Measurements from ENCODE around the gene EML3. TPM values are rescaled to one million over a fixed set of nuclear protein-coding genes. Genes with fewer than 3 reads are reported as not detected.
"Not testable (repeated sequence)": the region's sequence is repeated elsewhere in the genome, so short reads cannot be mapped to it uniquely, and the experiment has no call there.

Gene EML3
- total and polyA plus RNA-seq, 9 donors, result 29.9 to 138 (median 94.4) TPM

DNA sequence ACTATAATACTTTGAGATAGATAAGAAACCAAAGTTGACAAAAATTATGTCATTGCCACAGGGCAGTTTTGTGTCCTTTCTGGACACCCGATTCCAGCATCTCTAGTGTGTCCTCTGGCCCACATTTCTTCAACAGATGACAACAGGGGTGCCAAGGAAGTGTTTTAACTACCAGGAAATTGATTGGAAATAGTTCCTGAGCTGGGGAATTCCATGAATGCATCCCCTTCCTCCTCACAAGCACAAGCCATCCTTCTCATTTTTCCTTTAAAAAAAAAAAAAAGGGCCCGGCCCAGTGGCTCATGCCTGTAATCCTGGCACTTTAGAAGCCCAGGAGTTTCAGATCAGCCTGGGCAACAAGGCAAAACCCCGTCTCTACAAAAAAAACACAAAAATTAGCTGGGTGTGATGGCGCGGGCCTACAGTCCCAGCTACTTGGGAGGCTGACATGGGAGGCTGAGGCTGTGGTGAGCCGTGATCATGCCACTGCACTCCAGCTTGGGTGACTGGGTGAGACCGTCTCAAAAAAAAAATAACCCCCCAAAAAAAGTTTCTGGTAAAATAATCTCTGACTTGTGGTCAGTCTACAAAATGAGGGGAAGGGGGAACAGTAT lies 10.0 kb upstream of the EML3 start:
- peak overlapping the region; percentile 76 for H3K4me3 ChIP-seq
- intact Hi-C loops (cut with DNase I), result loop anchor here in 1 of 4 donors (2.0 kb wide), 1 partner anchor 24 kb away; the partner anchor contains the start of gene GANAB
- 76 to 82% (median 76%) methylated on average over 7 of the region's 7 CpGs for WGBS, 3 donors

DNA sequence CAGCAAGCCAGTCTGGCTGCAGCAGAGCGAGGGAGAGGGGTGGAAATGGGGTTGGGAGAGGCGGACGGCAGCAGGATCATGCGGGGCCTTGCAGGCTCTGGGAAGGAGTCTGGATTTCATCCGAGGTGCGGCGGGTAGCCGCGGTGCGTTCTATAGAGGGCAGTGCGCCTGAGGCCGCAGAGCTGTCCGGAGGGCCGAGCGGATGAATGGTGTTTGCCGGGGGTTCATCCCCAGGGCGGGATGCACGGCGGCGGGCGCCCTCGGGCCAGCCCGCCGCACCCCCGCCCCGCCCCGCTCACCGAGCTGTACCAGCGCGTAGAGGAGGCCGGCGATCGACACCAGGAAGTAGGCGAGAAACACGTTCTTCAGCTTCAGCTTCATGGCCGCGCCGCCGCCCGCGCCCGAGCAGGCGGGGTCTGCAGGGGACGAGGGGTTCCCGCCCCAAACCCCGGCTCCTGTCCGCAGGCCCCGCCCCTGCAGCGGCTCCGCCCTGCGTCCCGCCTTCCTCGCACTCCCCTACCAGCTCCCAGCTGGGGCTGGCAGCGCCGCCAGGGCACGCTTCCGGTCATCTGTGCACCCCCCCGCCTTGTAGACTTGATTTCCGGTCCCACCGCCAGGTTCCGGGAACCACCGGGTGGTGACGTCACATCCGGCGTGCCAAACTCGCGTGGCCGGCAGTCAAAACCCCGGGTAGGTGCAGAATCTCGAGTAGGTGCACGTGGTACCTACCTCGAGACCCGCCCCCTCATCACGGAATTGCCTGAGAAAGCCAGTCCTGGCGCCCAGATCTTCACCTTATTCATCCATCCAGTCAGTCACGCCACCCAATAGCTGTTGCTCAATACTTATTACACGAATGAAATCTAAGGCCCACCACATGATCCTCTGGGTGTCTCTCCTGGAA lies 9.2 kb upstream of the EML3 start, which contains the start of gene B3GAT3:
B3GAT3 (minus strand) TSS at position 420 of the 904 bp plus-strand sequence; CDS start at position 381, 39 bp downstream.
- peak; percentile 98 to 99 (median 99) for DNase-seq
- Histone ChIP-seq H3K4me1 (ENCODE audit: insufficient read depth) (peaks cover 1% of the 10 kb centered on the region), H3K36me3 (no peaks in the 10 kb centered on the region), H3K27ac (peak within 1 kb of the TSS; percentile 11 to 69), H3K27me3 (no peaks in the 10 kb centered on the region), H3K9me3 (no peaks in the 10 kb centered on the region), H3K4me3 (peak within 1 kb of the TSS; percentile 76)
- 1 to 2% (median 1%) methylated on average over 44 to 77 of the region's 77 CpGs for WGBS, 3 donors
- TF ChIP-seq, protein P1, sequence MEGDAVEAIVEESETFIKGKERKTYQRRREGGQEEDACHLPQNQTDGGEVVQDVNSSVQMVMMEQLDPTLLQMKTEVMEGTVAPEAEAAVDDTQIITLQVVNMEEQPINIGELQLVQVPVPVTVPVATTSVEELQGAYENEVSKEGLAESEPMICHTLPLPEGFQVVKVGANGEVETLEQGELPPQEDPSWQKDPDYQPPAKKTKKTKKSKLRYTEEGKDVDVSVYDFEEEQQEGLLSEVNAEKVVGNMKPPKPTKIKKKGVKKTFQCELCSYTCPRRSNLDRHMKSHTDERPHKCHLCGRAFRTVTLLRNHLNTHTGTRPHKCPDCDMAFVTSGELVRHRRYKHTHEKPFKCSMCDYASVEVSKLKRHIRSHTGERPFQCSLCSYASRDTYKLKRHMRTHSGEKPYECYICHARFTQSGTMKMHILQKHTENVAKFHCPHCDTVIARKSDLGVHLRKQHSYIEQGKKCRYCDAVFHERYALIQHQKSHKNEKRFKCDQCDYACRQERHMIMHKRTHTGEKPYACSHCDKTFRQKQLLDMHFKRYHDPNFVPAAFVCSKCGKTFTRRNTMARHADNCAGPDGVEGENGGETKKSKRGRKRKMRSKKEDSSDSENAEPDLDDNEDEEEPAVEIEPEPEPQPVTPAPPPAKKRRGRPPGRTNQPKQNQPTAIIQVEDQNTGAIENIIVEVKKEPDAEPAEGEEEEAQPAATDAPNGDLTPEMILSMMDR (IDR thresholded peaks at IDR 0.05), result peak in 1 of 3 donors; percentile 56
- TF ChIP-seq POLR2A (IDR thresholded peaks at IDR 0.05), result peak; percentile 62
- peak; percentile 98 for TF ChIP-seq EP300 (IDR thresholded peaks at IDR 0.05)
- intact Hi-C loops (cut with DNase I), result loop anchor here in 1 of 4 donors (2.0 kb wide), 1 partner anchor 25 kb away; the partner anchor contains the start of gene GANAB

More for the DNA sequence above, 10.0 kb upstream of the EML3 start:
- TF ChIP-seq POLR2A (IDR thresholded peaks at IDR 0.05), result no peak
- H3K4me1 ChIP-seq (ENCODE audit: insufficient read depth), result peaks cover 1% of the 10 kb centered on the region
- DNase-seq, result no peak
- peak overlapping the region; percentile 11 to 69 for H3K27ac ChIP-seq
- H3K9me3 ChIP-seq, result no peaks in the 10 kb centered on the region
- H3K36me3 ChIP-seq, result no peaks in the 10 kb centered on the region
- H3K27me3 ChIP-seq, result no peaks in the 10 kb centered on the region

DNA sequence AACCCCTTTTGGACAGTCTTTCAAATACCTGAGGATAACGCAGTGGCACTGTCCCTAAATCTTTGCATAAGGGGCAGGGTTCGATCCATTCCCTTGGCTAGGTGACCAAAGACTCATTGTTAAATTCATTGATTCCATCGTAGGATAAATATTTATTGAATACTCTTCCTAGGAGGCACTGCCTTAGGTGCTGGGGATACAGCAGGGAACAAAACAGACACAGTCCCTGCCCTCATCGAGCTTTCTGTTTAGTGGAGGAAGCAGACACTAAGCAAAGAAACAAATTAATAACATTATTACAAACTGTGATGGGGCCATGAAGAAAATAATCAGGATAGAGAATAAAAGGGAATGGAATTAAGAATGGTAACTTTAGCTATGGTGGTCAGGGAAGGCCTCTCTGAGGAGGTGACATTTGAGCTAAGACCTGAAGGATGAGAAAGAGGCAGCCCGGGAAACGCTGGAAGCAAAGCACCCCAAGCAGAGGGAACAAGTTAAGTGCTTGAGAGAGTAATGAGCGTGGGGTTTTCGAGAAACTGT lies 8.5 kb upstream of the EML3 start:
- DNase-seq, result no peak
- intact Hi-C loops (cut with DNase I), result no loop called here
- 21 to 27% (median 24%) methylated on average over 8 of the region's 8 CpGs for WGBS, 3 donors
- Histone ChIP-seq H3K4me3 (peak overlapping the region; percentile 76), H3K27me3 (no peaks in the 10 kb centered on the region), H3K36me3 (no peaks in the 10 kb centered on the region), H3K9me3 (no peaks in the 10 kb centered on the region), H3K27ac (peak overlapping the region in 1 of 2 donors; percentile 69), H3K4me1 (ENCODE audit: insufficient read depth) (peaks cover 1% of the 10 kb centered on the region)
- TF ChIP-seq, protein P1 (IDR thresholded peaks at IDR 0.05), result no peak
- TF ChIP-seq POLR2A (IDR thresholded peaks at IDR 0.05), result no peak
- no peak for TF ChIP-seq EP300 (IDR thresholded peaks at IDR 0.05)

DNA sequence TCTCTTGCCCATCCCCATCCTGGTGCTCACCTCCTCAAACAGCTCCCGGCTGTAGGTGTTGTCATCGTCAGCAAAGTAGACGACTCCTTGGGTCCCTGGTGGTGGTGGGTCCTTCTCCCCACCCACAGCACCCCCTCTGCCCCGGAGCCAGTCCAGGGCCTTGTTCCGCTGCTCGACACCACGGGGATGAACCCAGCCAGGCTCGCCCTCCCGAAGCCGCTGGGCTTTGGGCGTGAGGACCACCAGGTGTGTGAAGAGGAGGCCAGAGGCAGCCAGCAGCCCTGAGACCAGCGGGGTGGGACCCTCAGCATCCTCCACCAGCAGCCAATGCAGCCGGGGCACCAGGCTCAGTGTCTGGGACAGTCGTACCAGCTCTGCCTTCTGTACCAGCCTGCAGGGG lies 4.4 kb upstream of the EML3 start:
- H3K9me3 ChIP-seq; H3K27ac ChIP-seq; H3K4me1 ChIP-seq (ENCODE audit: insufficient read depth); H3K4me3 ChIP-seq; intact Hi-C loops (cut with DNase I); H3K36me3 ChIP-seq; H3K27me3 ChIP-seq; DNase-seq: not testable (repeated sequence)
- WGBS, 3 donors, result 87 to 97% (median 90%) methylated on average over 14 of the region's 14 CpGs

DNA sequence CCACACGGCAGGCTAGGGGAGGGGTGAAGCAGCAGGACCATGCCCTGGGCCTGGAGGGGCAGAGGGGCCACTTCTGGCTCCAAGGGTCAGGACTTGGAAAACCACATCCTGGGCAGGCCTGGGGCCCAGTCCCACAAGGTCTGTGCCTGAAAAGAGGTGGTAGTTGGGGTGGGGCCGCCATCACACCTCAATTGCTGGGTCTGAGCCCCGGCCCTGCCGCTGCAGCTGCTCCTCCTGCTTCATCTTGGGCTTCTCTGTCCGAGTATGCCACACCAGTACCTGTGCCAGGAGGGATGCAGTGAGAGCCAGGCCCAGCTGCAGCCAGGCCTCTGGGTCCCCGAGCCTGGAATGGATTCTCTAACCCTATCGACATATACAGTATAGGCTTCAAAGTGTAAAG lies 2.9 kb upstream of the EML3 start:
- TF ChIP-seq, protein P1 (IDR thresholded peaks at IDR 0.05), result no peak
- TF ChIP-seq POLR2A (IDR thresholded peaks at IDR 0.05) (no peak), EP300 (IDR thresholded peaks at IDR 0.05) (no peak)
- Histone ChIP-seq H3K27me3 (no peaks in the 10 kb centered on the region), H3K4me1 (ENCODE audit: insufficient read depth) (peaks cover 12% of the 10 kb centered on the region), H3K4me3 (no peak overlapping the region), H3K9me3 (no peaks in the 10 kb centered on the region), H3K36me3 (no peaks in the 10 kb centered on the region), H3K27ac (no peak overlapping the region)
- intact Hi-C loops (cut with DNase I), result no loop called here
- DNase-seq, result no peak
- 80 to 87% (median 82%) methylated on average over 7 of the region's 7 CpGs for WGBS, 3 donors

All from ovary (tissue), 9 donors.